Measurements from ENCODE around the gene CAPZA1. TPM values are rescaled to one million over a fixed set of nuclear protein-coding genes. Genes with fewer than 3 reads are reported as not detected.

The CAPZA1 gene
- total and polyA plus RNA-seq, 7 donors = 14.8 to 73.3 (median 35.0) TPM

GRCh38 chr1:112581586-112582192 lies 37.9 kb upstream of the CAPZA1 start:
- peaks cover 9 to 92% of the 10 kb centered on the region in 2 donors for H3K36me3 ChIP-seq (ENCODE audit: insufficient read depth in 1 of 2, low read depth in 1 of 2)

DNA sequence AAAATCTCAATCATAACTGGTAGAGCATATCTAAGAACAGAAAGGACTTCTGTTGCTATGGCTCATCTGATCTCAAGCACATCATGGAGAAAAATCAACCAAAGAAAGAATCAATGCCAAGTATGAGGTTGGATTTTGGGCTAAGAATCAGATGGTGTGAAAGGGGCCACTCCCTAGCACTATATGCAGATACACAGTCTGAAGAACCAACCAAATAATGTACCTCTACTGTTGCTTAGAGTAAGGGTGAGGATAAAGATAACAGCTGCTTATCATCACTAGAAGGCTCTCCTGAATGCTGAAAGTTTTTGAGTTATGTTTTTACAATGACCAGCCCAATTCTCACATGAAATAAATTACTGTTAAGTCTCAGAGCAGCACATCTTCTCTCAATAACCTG lies 36.3 kb upstream of the CAPZA1 start:
- intact Hi-C loops (cut with DNase I) = no loop called here

More at GRCh38 chr1:112581586-112582192, 37.9 kb upstream of the CAPZA1 start:
- ATAC-seq (no peak), DNase-seq (no peak)
- TF ChIP-seq CTCF (IDR thresholded peaks at IDR 0.05) = no peak
- no peak overlapping the region for H3K27ac ChIP-seq
- intact Hi-C loops (cut with DNase I) = no loop called here
- H3K4me3 ChIP-seq = no peak overlapping the region
- H3K4me1 ChIP-seq = no peaks in the 10 kb centered on the region
- H3K9me3 ChIP-seq = no peaks in the 10 kb centered on the region
- no peaks in the 10 kb centered on the region for H3K27me3 ChIP-seq (ENCODE audit: insufficient read depth in 3 of 3, low read length in 2 of 3)

GRCh38 chr1:112589766-112590165 lies 29.9 kb upstream of the CAPZA1 start:
- H3K27me3 ChIP-seq (ENCODE audit: insufficient read depth in 3 of 3, low read length in 2 of 3) = no peaks in the 10 kb centered on the region
- ATAC-seq (no peak), DNase-seq (no peak)
- TF ChIP-seq CTCF (IDR thresholded peaks at IDR 0.05) = no peak
- 91 to 97% (median 93%) methylated on average over 1 of the region's 1 CpG for WGBS, 3 donors
- intact Hi-C loops (cut with DNase I) = no loop called here
- H3K4me3 ChIP-seq = no peak overlapping the region
- no peaks in the 10 kb centered on the region for H3K9me3 ChIP-seq
- H3K4me1 ChIP-seq = no peaks in the 10 kb centered on the region
- no peak overlapping the region for H3K27ac ChIP-seq
- H3K36me3 ChIP-seq (ENCODE audit: insufficient read depth in 1 of 2, low read depth in 1 of 2) = peaks cover 0 to 91% of the 10 kb centered on the region in 2 donors

More for the DNA sequence above, 36.3 kb upstream of the CAPZA1 start:
- Histone ChIP-seq H3K9me3 (no peaks in the 10 kb centered on the region), H3K36me3 (ENCODE audit: insufficient read depth in 1 of 2, low read depth in 1 of 2) (peaks cover 9 to 94% of the 10 kb centered on the region in 2 donors), H3K27me3 (ENCODE audit: insufficient read depth in 3 of 3, low read length in 2 of 3) (no peaks in the 10 kb centered on the region), H3K27ac (no peak overlapping the region), H3K4me1 (no peaks in the 10 kb centered on the region), H3K4me3 (no peak overlapping the region)
- no peak for TF ChIP-seq CTCF (IDR thresholded peaks at IDR 0.05)
- DNase-seq = no peak
- ATAC-seq = no peak

DNA sequence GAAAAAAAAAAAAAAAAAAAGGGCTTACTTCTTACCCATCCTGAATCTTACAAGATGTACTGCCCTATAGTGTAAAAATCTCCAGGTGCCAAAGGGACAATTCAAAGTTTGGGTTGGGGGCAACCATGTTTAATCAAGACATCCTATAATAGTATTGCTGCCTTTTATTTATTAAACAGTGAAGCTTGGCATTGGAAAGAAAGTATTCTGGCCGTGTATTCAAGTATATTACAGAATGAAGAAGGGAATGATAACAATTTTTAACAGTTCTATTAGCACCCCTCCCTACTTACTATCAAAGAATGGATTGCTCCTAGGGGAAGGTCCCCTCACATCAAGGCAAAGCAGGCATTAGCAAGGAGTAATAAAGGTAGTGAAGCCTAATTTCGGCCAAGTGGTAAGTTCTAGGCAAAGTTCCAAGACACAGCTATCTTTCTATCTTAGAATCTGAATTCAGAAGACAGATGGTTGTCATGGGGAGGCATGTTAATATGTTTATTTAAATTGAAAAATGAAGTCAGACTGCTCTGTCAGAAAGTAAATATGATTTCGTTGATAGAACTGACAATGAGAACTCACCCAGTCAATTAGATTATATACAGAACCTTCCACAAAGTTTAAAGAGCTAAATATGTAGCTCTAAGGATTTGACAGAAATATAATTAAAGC lies 25.3 kb upstream of the CAPZA1 start:
- peaks cover 0 to 89% of the 10 kb centered on the region in 2 donors for H3K36me3 ChIP-seq (ENCODE audit: insufficient read depth in 1 of 2, low read depth in 1 of 2)
- intact Hi-C loops (cut with DNase I) = no loop called here
- H3K4me1 ChIP-seq = no peaks in the 10 kb centered on the region
- no peak overlapping the region for H3K27ac ChIP-seq
- DNase-seq (no peak), ATAC-seq (no peak)
- no peaks in the 10 kb centered on the region for H3K27me3 ChIP-seq (ENCODE audit: insufficient read depth in 3 of 3, low read length in 2 of 3)
- H3K4me3 ChIP-seq = no peak overlapping the region
- H3K9me3 ChIP-seq = no peaks in the 10 kb centered on the region
- WGBS, 3 donors = 56 to 67% (median 64%) methylated on average over 3 of the region's 3 CpGs
- TF ChIP-seq CTCF (IDR thresholded peaks at IDR 0.05) = no peak

Measured in psoas muscle (tissue), 8 donors.